ENCODE data around the gene NUDCD2. TPM values are rescaled to one million over a fixed set of nuclear protein-coding genes. Genes with fewer than 3 reads are reported as not detected.

Gene NUDCD2
- total and polyA plus RNA-seq, 9 of the 15 experiments (the other 6 are each of a cell fraction or from before 2014, with no cell fraction given): 14.6 to 76.9 (median 32.5) TPM

- FAIRE-seq: no peak
- Histone ChIP-seq H3K27ac (ENCODE audit: extremely low read depth, low read depth, low read length) (peak overlapping the region; percentile 87), H3K36me3 (ENCODE audit: control insufficient read depth, insufficient read depth, low read length) (no peaks in the 10 kb centered on the region), H2AFZ (ENCODE audit: low read depth, low read length) (peak overlapping the region; percentile 91), H3K4me1 (replicated peaks in 1 of 2; ENCODE audit: control insufficient read depth in 2 of 2, insufficient read depth in 2 of 2, low read length in 2 of 2) (peaks cover 5 to 7% of the 10 kb centered on the region in 2 experiments; a peak in 3 of 5 replicates), H3K9ac (ENCODE audit: insufficient read depth in 1 of 2, low read depth in 2 of 2, low read length in 2 of 2) (peak overlapping the region; percentile 85 to 89), H3K79me2 (ENCODE audit: control insufficient read depth, insufficient read depth, low read length) (peaks cover 56% of the 10 kb centered on the region), H3K4me2 (ENCODE audit: insufficient read depth, low read length) (peak overlapping the region; percentile 88), H3K9me3 (replicated peaks; ENCODE audit: control insufficient read depth, insufficient read depth, low read depth, low read length) (no peaks in the 10 kb centered on the region), H4K20me1 (replicated peaks; ENCODE audit: control insufficient read depth, insufficient read depth, low read length) (0 out of 2 replicates have a peak, but pooled peaks cover 3% of the 10 kb centered on the region), H3K9me1 (ENCODE audit: control insufficient read depth, insufficient read depth, low read length) (no peaks in the 10 kb centered on the region), H3K27me3 (ENCODE audit: control insufficient read depth in 2 of 2, insufficient read depth in 2 of 2, low read length in 2 of 2) (no peaks in the 10 kb centered on the region), H3K4me3 (peak overlapping the region; percentile 65)
- peak; percentile 37 for ATAC-seq
- intact Hi-C loops (cut with micrococcal nuclease) (no loop called here), in situ Hi-C loops (cut with MboI) (loop anchor here (25.0 kb wide), 1 partner anchor 858 kb away; no protein-coding TSS in a partner anchor)
- no TSS peak for BruUV-seq (replicated peaks)
- peak; percentile 22 to 56 (median 38) for DNase-seq (ENCODE audit: extremely low read depth in 1 of 4, low spot score in 3 of 4)
- CTCF ChIA-PET (ENCODE audit: low intra/inter-chr PET ratio): no interaction called here
- WGBS (ENCODE audit: insufficient coverage, low coverage, missing lambda C conversion rate): under 1% methylated on average over 27 of the region's 27 CpGs
- POLR2A ChIA-PET: interaction anchor here (0.8 to 4.7 kb wide), 6 partner anchors 13 to 160 kb away, joined by 3 to 44 read pairs (median 4); partner anchors contain the start of genes CCNG1, HMMR and NUDCD2
- no peak for TF ChIP-seq ELF1 (tag; IDR thresholded peaks at IDR 0.05)
- TF ChIP-seq ZNF121 (CRISPR knock-in tag; conservative IDR thresholded peaks at IDR 0.05): no peak
- no peak for TF ChIP-seq ZNF76 (CRISPR knock-in tag; IDR thresholded peaks at IDR 0.05; ENCODE audit: borderline replicate concordance)
- no peak for TF ChIP-seq SETDB1 (IDR thresholded peaks at IDR 0.05; ENCODE audit: low read length)
- TF ChIP-seq EP300 (IDR thresholded peaks at IDR 0.05; ENCODE audit: low read length): 0 out of 2 replicates have a peak, but pooled peaks have one; percentile 3
- no peak for TF ChIP-seq SOX6 (IDR thresholded peaks at IDR 0.05)
- TF ChIP-seq CC2D1A (IDR thresholded peaks at IDR 0.05): no peak
- TF ChIP-seq CCNT2 (IDR thresholded peaks at IDR 0.05; ENCODE audit: borderline replicate concordance, extremely low read depth, insufficient read length, low read depth, low read length): no peak
- TF ChIP-seq MNT (conservative IDR thresholded peaks at IDR 0.05): no peak
- TF ChIP-seq NR2C2 (CRISPR knock-in tag; IDR thresholded peaks at IDR 0.05): no peak
- TF ChIP-seq NR2C2 (tag; IDR thresholded peaks at IDR 0.05): no peak
- no peak for TF ChIP-seq E2F6 (IDR thresholded peaks at IDR 0.05; ENCODE audit: borderline replicate concordance in 1 of 2, extremely low read depth in 1 of 2, insufficient read depth in 1 of 2, insufficient read length in 1 of 2, low read depth in 1 of 2, low read length in 1 of 2, poor library complexity in 1 of 2, severe bottlenecking in 1 of 2)
- no peak for TF ChIP-seq ZNF124 (CRISPR knock-in tag; IDR thresholded peaks at IDR 0.05)
- TF ChIP-seq CHD4 (IDR thresholded peaks at IDR 0.05; ENCODE audit: insufficient read depth, insufficient replicate concordance, low read depth, low read length, poor library complexity, severe bottlenecking): no peak
- no peak for TF ChIP-seq GABPB1 (CRISPR knock-in tag; IDR thresholded peaks at IDR 0.05)
- no peak for TF ChIP-seq TEAD2 (tag; IDR thresholded peaks at IDR 0.05)
- no peak for TF ChIP-seq CGGBP1 (CRISPR knock-in tag; IDR thresholded peaks at IDR 0.05)
Observed at GRCh38 chr5:163504079-163504931, 44.4 kb upstream of the NUDCD2 start.

Measured in K562 (cell line).